GM21360 (cell line): Measurements from ENCODE around the gene CCNB2.
"Not testable (repeated sequence)": the region's sequence is repeated elsewhere in the genome, so short reads cannot be mapped to it uniquely, and the experiment has no call there.

Experiments
- ATAC-seq: cut with Tn5 transposase; IDR thresholded peaks from one replicate; pipeline ENCODE4 v1.9.1; 2021; ENCODE audit warnings: mild to moderate bottlenecking, moderate library complexity; ENCODE audit not compliant: unreplicated experiment

The CCNB2 gene

GRCh38 chr15:59104912-59105732, at the start of gene CCNB2:
TSS of gene CCNB2 (plus strand) at chr15:59105146. CDS start at chr15:59105269, 123 bp downstream.
- ATAC-seq, result peak; percentile 92

- no peak for ATAC-seq
Measured at GRCh38 chr15:59059076-59059597, 45.8 kb upstream of the CCNB2 start.

GRCh38 chr15:59060348-59060747, 44.6 kb upstream of the CCNB2 start:
- no peak for ATAC-seq

- ATAC-seq, result no peak
Measured at GRCh38 chr15:59063042-59063441, 41.9 kb upstream of the CCNB2 start.

- no peak for ATAC-seq
Measured at GRCh38 chr15:59069430-59069829, 35.5 kb upstream of the CCNB2 start.

- no peak for ATAC-seq
Measured at GRCh38 chr15:59074607-59075006, 30.3 kb upstream of the CCNB2 start.

- no peak for ATAC-seq
Measured at GRCh38 chr15:59087731-59088130, 17.2 kb upstream of the CCNB2 start.

GRCh38 chr15:59094077-59094476, 10.9 kb upstream of the CCNB2 start:
- no peak for ATAC-seq

- ATAC-seq, result no peak
Measured at GRCh38 chr15:59096429-59096828, 8.5 kb upstream of the CCNB2 start.

GRCh38 chr15:59099162-59099685, 5.7 kb upstream of the CCNB2 start:
- ATAC-seq, result no peak

GRCh38 chr15:59104602-59104911, 389 bp upstream of the CCNB2 start:
- ATAC-seq, result no peak

- no peak for ATAC-seq
Measured at GRCh38 chr15:59105854-59106253, 908 bp downstream of the CCNB2 start.

- no peak for ATAC-seq
Measured at GRCh38 chr15:59111251-59111650, 6.3 kb downstream of the CCNB2 start.

- no peak for ATAC-seq
Measured at GRCh38 chr15:59115047-59115446, 10.1 kb downstream of the CCNB2 start.

GRCh38 chr15:59116141-59116540, 11.2 kb downstream of the CCNB2 start:
- no peak for ATAC-seq

GRCh38 chr15:59116771-59117170, 11.8 kb downstream of the CCNB2 start:
- ATAC-seq, result no peak

- no peak for ATAC-seq
Measured at GRCh38 chr15:59119625-59120024, 14.7 kb downstream of the CCNB2 start.

GRCh38 chr15:59120937-59121336, 16.0 kb downstream of the CCNB2 start:
- ATAC-seq, result no peak

GRCh38 chr15:59124261-59124660, 19.3 kb downstream of the CCNB2 start:
- no peak for ATAC-seq

- not testable (repeated sequence) for ATAC-seq
Measured at GRCh38 chr15:59125683-59126082, 20.7 kb downstream of the CCNB2 start.

GRCh38 chr15:59127255-59127654, 22.3 kb downstream of the CCNB2 start:
- ATAC-seq, result not testable (repeated sequence)

- ATAC-seq, result no peak
Measured at GRCh38 chr15:59131456-59131855, 26.5 kb downstream of the CCNB2 start.
